Fibroblast of lung (primary cell): ENCODE measurements around the gene MPZ. TPM values are rescaled to one million over a fixed set of nuclear protein-coding genes. Genes with fewer than 3 reads are reported as not detected.
"Not testable (repeated sequence)": the region's sequence is repeated elsewhere in the genome, so short reads cannot be mapped to it uniquely, and the experiment has no call there.

Source experiments
- DNase-seq, 2 donors: peaks; one replicate each; pipeline versions ENCODE4 v3.0.0 to v3.0.0-alpha.2; 2010; ENCODE audit warnings: low read depth in 2 of 2
- H2AFZ ChIP-seq: 2 replicates; pipeline ENCODE4 v1.5.1; 2012; ENCODE audit warnings: low read length, control low read depth, inconsistent platforms
- H3K27ac ChIP-seq: 2 replicates; pipeline ENCODE4 v1.5.1; 2011; ENCODE audit warnings: low read length, control low read depth; ENCODE audit not compliant: insufficient read depth
- H3K27me3 ChIP-seq: 2 replicates; pipeline ENCODE4 v1.5.1; 2011; ENCODE audit warnings: mild to moderate bottlenecking, low read length; ENCODE audit not compliant: control insufficient read depth, insufficient read depth
- H3K36me3 ChIP-seq: 2 replicates; pipeline ENCODE4 v1.5.1; 2011; ENCODE audit warnings: low read length; ENCODE audit not compliant: control insufficient read depth, insufficient read depth
- H3K4me1 ChIP-seq: 2 replicates; pipeline ENCODE4 v1.5.1; 2011; ENCODE audit warnings: low read length; ENCODE audit not compliant: control insufficient read depth, insufficient read depth; ENCODE audit errors: extremely low read depth
- H3K4me2 ChIP-seq: 2 replicates; pipeline ENCODE4 v1.5.1; 2011; ENCODE audit warnings: low read length, control low read depth; ENCODE audit not compliant: insufficient read depth; ENCODE audit errors: extremely low read depth
- H3K4me3 ChIP-seq, 4 experiments: fragments of 200-600 bp in 1 of 4; sonication (generic) in 1 of 4; replicated peaks in 1 of 4; 2 replicates each; pipeline ENCODE4 v1.5.1; 2011 to 2016; ENCODE audit warnings: low read length in 4 of 4, low read depth in 3 of 4, mild to moderate bottlenecking in 3 of 4, control low read depth in 2 of 4, inconsistent platforms in 1 of 4, mixed read lengths in 1 of 4; ENCODE audit not compliant: insufficient read depth in 1 of 4; ENCODE audit errors: control extremely low read depth in 1 of 4
- H3K79me2 ChIP-seq: 2 replicates; pipeline ENCODE4 v1.5.1; 2012; ENCODE audit warnings: mild to moderate bottlenecking, low read length, inconsistent platforms; ENCODE audit not compliant: control insufficient read depth, insufficient read depth
- H3K9ac ChIP-seq: 2 replicates; pipeline ENCODE4 v1.5.1; 2011; ENCODE audit warnings: mild to moderate bottlenecking, low read length, control low read depth; ENCODE audit not compliant: insufficient read depth
- H3K9me3 ChIP-seq: 2 replicates; pipeline ENCODE4 v1.5.1; 2012; ENCODE audit warnings: low read depth, low read length; ENCODE audit not compliant: control insufficient read depth, insufficient read depth
- H4K20me1 ChIP-seq: 2 replicates; pipeline ENCODE4 v1.5.1; 2011; ENCODE audit warnings: low read length; ENCODE audit not compliant: control insufficient read depth, insufficient read depth; ENCODE audit errors: extremely low read depth
- EZH2 ChIP-seq: IDR thresholded peaks from 2 replicates; pipeline ENCODE4 v1.5.1; 2012; ENCODE audit warnings: low read length, control low read depth, mild to moderate bottlenecking; ENCODE audit errors: missing control alignments
- polyA plus RNA-seq, 2 donors: library from polyadenylated mRNA; depleted of rRNA in 1 of 2; stranded (reverse) in 1 of 2; unstranded in 1 of 2; fragments of >200 nt; gene quantifications; 2 replicates each; pipeline ENCODE4 v1.2.1, GENCODE V29; 2011 to 2012; ENCODE audit warnings: missing spikeins in 1 of 2
- total RNA-seq: library from RNA; depleted of rRNA; stranded (reverse); fragments of >200 nt; gene quantifications from 2 replicates; pipeline ENCODE4 v1.2.1, GENCODE V29; 2014
- TF ChIP-seq, protein P1 (sequence below), 2 donors: IDR thresholded peaks in 1 of 2; conservative IDR thresholded peaks in 1 of 2; 1 replicate in 1 of 2; 2 replicates in 1 of 2; pipeline ENCODE4 v1.5.1; 2011 to 2012; ENCODE audit warnings: low read length in 2 of 2, control low read depth in 1 of 2, inconsistent platforms in 1 of 2, low read depth in 1 of 2, mild to moderate bottlenecking in 1 of 2

MPZ gene
- total and polyA plus RNA-seq, 2 donors (not counting 1 experiment from before 2014, with no cell fraction given): 0.99 to 1.9 TPM

- Histone ChIP-seq H3K4me1 (no peaks in the 10 kb centered on the region), H3K27me3 (peaks cover 37% of the 10 kb centered on the region), H3K36me3 (no peaks in the 10 kb centered on the region), H3K9ac (no peak overlapping the region), H3K9me3 (no peaks in the 10 kb centered on the region), H3K79me2 (no peaks in the 10 kb centered on the region), H3K4me3 (no peak overlapping the region), H3K27ac (no peak overlapping the region), H2AFZ (no peak overlapping the region), H3K4me2 (no peak overlapping the region), H4K20me1 (no peaks in the 10 kb centered on the region)
- TF ChIP-seq, protein P1, sequence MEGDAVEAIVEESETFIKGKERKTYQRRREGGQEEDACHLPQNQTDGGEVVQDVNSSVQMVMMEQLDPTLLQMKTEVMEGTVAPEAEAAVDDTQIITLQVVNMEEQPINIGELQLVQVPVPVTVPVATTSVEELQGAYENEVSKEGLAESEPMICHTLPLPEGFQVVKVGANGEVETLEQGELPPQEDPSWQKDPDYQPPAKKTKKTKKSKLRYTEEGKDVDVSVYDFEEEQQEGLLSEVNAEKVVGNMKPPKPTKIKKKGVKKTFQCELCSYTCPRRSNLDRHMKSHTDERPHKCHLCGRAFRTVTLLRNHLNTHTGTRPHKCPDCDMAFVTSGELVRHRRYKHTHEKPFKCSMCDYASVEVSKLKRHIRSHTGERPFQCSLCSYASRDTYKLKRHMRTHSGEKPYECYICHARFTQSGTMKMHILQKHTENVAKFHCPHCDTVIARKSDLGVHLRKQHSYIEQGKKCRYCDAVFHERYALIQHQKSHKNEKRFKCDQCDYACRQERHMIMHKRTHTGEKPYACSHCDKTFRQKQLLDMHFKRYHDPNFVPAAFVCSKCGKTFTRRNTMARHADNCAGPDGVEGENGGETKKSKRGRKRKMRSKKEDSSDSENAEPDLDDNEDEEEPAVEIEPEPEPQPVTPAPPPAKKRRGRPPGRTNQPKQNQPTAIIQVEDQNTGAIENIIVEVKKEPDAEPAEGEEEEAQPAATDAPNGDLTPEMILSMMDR (conservative IDR thresholded peaks at IDR 0.05 in 1 of 2, IDR thresholded peaks at IDR 0.05 in 1 of 2; ENCODE audit: low read depth in 1 of 2, low read length in 2 of 2): no peak
- no peak for DNase-seq
These were observed 50.0 kb downstream of the MPZ start for GRCh38 chr1:161259765-161260164.

DNA sequence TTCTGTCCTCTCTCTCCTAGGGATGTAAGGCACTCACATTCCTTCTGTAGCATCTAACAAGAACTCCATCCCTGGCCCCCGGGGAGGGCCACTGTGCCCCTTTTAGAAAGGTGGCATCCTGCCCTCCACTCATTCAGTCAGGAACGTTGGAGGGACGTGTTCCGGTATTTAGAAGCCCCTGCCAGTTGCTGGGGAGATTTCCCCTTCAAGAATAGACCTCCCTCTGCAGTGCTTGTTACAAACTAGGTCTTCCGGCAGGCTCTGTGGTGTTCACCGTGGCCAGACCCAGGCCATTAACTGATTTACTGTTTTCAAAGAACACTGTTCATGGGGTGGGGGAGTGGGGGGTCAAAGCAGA is 50.4 kb downstream of the MPZ start:
- DNase-seq: no peak

GRCh38 chr1:161258439-161259344 is 51.1 kb downstream of the MPZ start, which contains the start of gene PCP4L1:
TSS of gene PCP4L1 (plus strand) at chr1:161258745. CDS start at chr1:161258975, 230 bp downstream.
- TF ChIP-seq EZH2: peak; percentile 78
- TF ChIP-seq, protein P1 (conservative IDR thresholded peaks at IDR 0.05 in 1 of 2, IDR thresholded peaks at IDR 0.05 in 1 of 2; ENCODE audit: low read depth in 1 of 2, low read length in 2 of 2): no peak
- Histone ChIP-seq H4K20me1 (no peaks in the 10 kb centered on the region), H3K27me3 (peaks cover 37% of the 10 kb centered on the region), H3K9ac (no peak within 1 kb of the TSS), H3K79me2 (no peaks in the 10 kb centered on the region), H3K4me3 (peak within 1 kb of the TSS; percentile 15 to 44 (median 30)), H2AFZ (no peak within 1 kb of the TSS), H3K9me3 (no peaks in the 10 kb centered on the region), H3K36me3 (no peaks in the 10 kb centered on the region), H3K4me1 (no peaks in the 10 kb centered on the region), H3K4me2 (peak within 1 kb of the TSS; percentile 32), H3K27ac (no peak within 1 kb of the TSS)
- peak; percentile 52 to 58 for DNase-seq

More for the DNA sequence above, 50.4 kb downstream of the MPZ start:
- Histone ChIP-seq H3K9me3 (no peaks in the 10 kb centered on the region), H3K27ac (no peak overlapping the region), H3K4me1 (no peaks in the 10 kb centered on the region), H3K79me2 (no peaks in the 10 kb centered on the region), H3K9ac (no peak overlapping the region), H4K20me1 (no peaks in the 10 kb centered on the region), H3K4me3 (no peak overlapping the region), H2AFZ (no peak overlapping the region), H3K27me3 (peaks cover 37% of the 10 kb centered on the region), H3K4me2 (no peak overlapping the region), H3K36me3 (no peaks in the 10 kb centered on the region)
- TF ChIP-seq EZH2: no peak
- TF ChIP-seq, protein P1 (conservative IDR thresholded peaks at IDR 0.05 in 1 of 2, IDR thresholded peaks at IDR 0.05 in 1 of 2; ENCODE audit: low read depth in 1 of 2, low read length in 2 of 2): no peak

DNA sequence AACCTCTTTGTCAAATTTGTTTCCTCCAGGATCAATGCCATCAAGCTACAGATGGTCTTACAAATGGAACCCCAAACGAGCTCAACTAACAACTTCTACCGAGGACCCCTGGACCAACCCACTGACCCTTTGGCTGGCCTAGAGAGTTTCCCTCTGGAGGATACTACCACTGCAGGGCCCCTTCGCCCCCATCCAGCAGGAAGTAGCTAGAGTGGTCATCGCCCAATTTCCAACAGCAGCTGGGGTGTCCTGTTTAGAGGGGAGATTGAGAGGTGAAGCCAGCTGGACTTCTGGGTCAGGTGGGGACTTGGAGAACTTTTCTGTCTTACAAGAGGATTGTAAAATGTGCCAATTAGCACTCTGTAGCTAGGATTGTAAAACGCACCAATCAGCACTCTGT is 52.7 kb downstream of the MPZ start:
- H4K20me1 ChIP-seq, H3K9ac ChIP-seq, H3K4me1 ChIP-seq, H3K27ac ChIP-seq, H3K4me3 ChIP-seq, DNase-seq, H3K79me2 ChIP-seq, H3K36me3 ChIP-seq, H3K9me3 ChIP-seq, H2AFZ ChIP-seq, H3K4me2 ChIP-seq: not testable (repeated sequence)
- H3K27me3 ChIP-seq: peaks cover 37% of the 10 kb centered on the region
